Neural progenitor cell (in vitro differentiated cells): ENCODE measurements around the gene MROH8. TPM values are rescaled to one million over a fixed set of nuclear protein-coding genes. Genes with fewer than 3 reads are reported as not detected.

Source experiments
- DNase-seq: peaks from one replicate; pipeline ENCODE4 v3.0.0-alpha.2; 2016; ENCODE audit warnings: low spot score
- H2AFZ ChIP-seq: fragments of 200-600 bp; sonication (generic); replicated peaks from 2 replicates; pipeline ENCODE4 v1.6.1; 2016; ENCODE audit warnings: antibody characterized with exemption
- H3F3A ChIP-seq: fragments of 200-600 bp; sonication (generic); 2 replicates; pipeline ENCODE4 v1.6.1; 2016; ENCODE audit warnings: antibody characterized with exemption, low read depth
- H3K27ac ChIP-seq: fragments of 200-600 bp; sonication (generic); 2 replicates; pipeline ENCODE4 v1.5.1; 2016; ENCODE audit warnings: mild to moderate bottlenecking
- H3K27me3 ChIP-seq: fragments of 200-600 bp; sonication (generic); 2 replicates; pipeline ENCODE4 v1.6.1; 2016; ENCODE audit warnings: mild to moderate bottlenecking, moderate library complexity
- H3K36me3 ChIP-seq: fragments of 200-600 bp; sonication (generic); 2 replicates; pipeline ENCODE4 v1.5.1; 2016
- H3K4me1 ChIP-seq: fragments of 200-600 bp; sonication (generic); 2 replicates; pipeline ENCODE4 v1.6.1; 2016; ENCODE audit warnings: mixed run types
- H3K4me2 ChIP-seq: fragments of 200-600 bp; sonication (generic); 2 replicates; pipeline ENCODE4 v1.6.1; 2016
- H3K4me3 ChIP-seq: fragments of 200-600 bp; sonication (generic); 2 replicates; pipeline ENCODE4 v1.5.1; 2016
- H3K79me2 ChIP-seq: fragments of 200-600 bp; sonication (generic); 2 replicates; pipeline ENCODE4 v1.6.1; 2016; ENCODE audit warnings: low read depth
- H3K9ac ChIP-seq: fragments of 200-600 bp; sonication (generic); 2 replicates; pipeline ENCODE4 v1.6.1; 2016
- H3K9me3 ChIP-seq: fragments of 200-600 bp; sonication (generic); 2 replicates; pipeline ENCODE4 v1.5.1; 2016; ENCODE audit warnings: low read depth
- H4K20me1 ChIP-seq: fragments of 200-600 bp; sonication (generic); 2 replicates; pipeline ENCODE4 v1.6.1; 2016; ENCODE audit warnings: low read depth
- H3K27ac Mint-ChIP-seq: 3 replicates; pipeline ENCODE4 v1.8.0; 2021; ENCODE audit warnings: mixed read lengths
- H3K27me3 Mint-ChIP-seq: 2 replicates; pipeline ENCODE4 v1.8.0; 2022; ENCODE audit warnings: low read depth, mild to moderate bottlenecking, inconsistent platforms, moderate library complexity, mixed read lengths; ENCODE audit not compliant: insufficient read depth
- H3K36me3 Mint-ChIP-seq: 3 replicates; pipeline ENCODE4 v1.8.0; 2021; ENCODE audit warnings: mixed read lengths
- H3K4me1 Mint-ChIP-seq: 3 replicates; pipeline ENCODE4 v1.8.0; 2021; ENCODE audit warnings: mixed read lengths
- H3K4me3 Mint-ChIP-seq: 3 replicates; pipeline ENCODE4 v1.8.0; 2021; ENCODE audit warnings: mild to moderate bottlenecking, moderate library complexity, mixed read lengths
- H3K9me3 Mint-ChIP-seq: 3 replicates; pipeline ENCODE4 v1.8.0; 2020; ENCODE audit warnings: mixed read lengths
- CTCF ChIP-seq: fragments of 200-600 bp; sonication (generic); IDR thresholded peaks from 2 replicates; pipeline ENCODE4 v1.5.1; 2017; ENCODE audit warnings: antibody characterized with exemption, mild to moderate bottlenecking
- EZH2 ChIP-seq: fragments of 200-600 bp; sonication (generic); IDR thresholded peaks from 2 replicates; pipeline ENCODE4 v1.6.1; 2017; ENCODE audit warnings: antibody characterized with exemption, mild to moderate bottlenecking, moderate library complexity
- EZH2phosphoT487 ChIP-seq: fragments of 200-600 bp; sonication (generic); IDR thresholded peaks from 2 replicates; pipeline ENCODE4 v1.6.1; 2017; ENCODE audit warnings: antibody characterized with exemption
- total RNA-seq: library from RNA; depleted of rRNA; stranded (reverse); fragments of >200 nt; gene quantifications from 2 replicates; pipeline ENCODE4 v1.2.3, GENCODE V29; 2015; ENCODE audit warnings: low replicate concordance

Gene MROH8
- total RNA-seq, 1 donor from 2014 or later = 3.5 TPM

- no peaks in the 10 kb centered on the region for H4K20me1 ChIP-seq
Observed at GRCh38 chr20:37205130-37205529, 25.8 kb upstream of the MROH8 start.

GRCh38 chr20:37204056-37204455 lies 24.7 kb upstream of the MROH8 start:
- H3K9me3 Mint-ChIP-seq = no peaks in the 10 kb centered on the region
- Histone ChIP-seq H4K20me1 (no peaks in the 10 kb centered on the region), H3K9me3 (no peaks in the 10 kb centered on the region), H2AFZ (no peak overlapping the region), H3K27ac (peak overlapping the region; percentile 96), H3K4me3 (no peak overlapping the region), H3K9ac (no peak overlapping the region), H3K36me3 (peaks cover 29% of the 10 kb centered on the region), H3K79me2 (peaks cover 66% of the 10 kb centered on the region), H3K4me2 (no peak overlapping the region), H3F3A (peaks cover 37% of the 10 kb centered on the region), H3K27me3 (no peaks in the 10 kb centered on the region), H3K4me1 (peaks cover 29% of the 10 kb centered on the region)
- peaks cover 46% of the 10 kb centered on the region for H3K4me1 Mint-ChIP-seq
- peaks cover 48% of the 10 kb centered on the region for H3K36me3 Mint-ChIP-seq
- H3K4me3 Mint-ChIP-seq = peak overlapping the region; percentile 30
- TF ChIP-seq EZH2 (no peak), EZH2phosphoT487 (no peak), CTCF (no peak)
- DNase-seq = no peak
- peaks cover 3% of the 10 kb centered on the region for H3K27me3 Mint-ChIP-seq
- H3K27ac Mint-ChIP-seq = peak overlapping the region; percentile 98

More at GRCh38 chr20:37205130-37205529, 25.8 kb upstream of the MROH8 start:
- no peak for TF ChIP-seq CTCF
- TF ChIP-seq EZH2 = no peak
- Histone ChIP-seq H3K27me3 (no peaks in the 10 kb centered on the region), H3K36me3 (peaks cover 39% of the 10 kb centered on the region), H3K27ac (peak overlapping the region; percentile 96), H3F3A (peaks cover 44% of the 10 kb centered on the region), H3K9ac (no peak overlapping the region), H2AFZ (no peak overlapping the region), H3K4me3 (no peak overlapping the region), H3K79me2 (peaks cover 55% of the 10 kb centered on the region), H3K4me2 (peak overlapping the region; percentile 55), H3K9me3 (no peaks in the 10 kb centered on the region), H3K4me1 (peaks cover 29% of the 10 kb centered on the region)
- peaks cover 47% of the 10 kb centered on the region for H3K36me3 Mint-ChIP-seq
- H3K27me3 Mint-ChIP-seq = peaks cover 3% of the 10 kb centered on the region
- H3K4me3 Mint-ChIP-seq = no peak overlapping the region
- H3K27ac Mint-ChIP-seq = peak overlapping the region; percentile 98
- peak; percentile 70 for DNase-seq
- peaks cover 49% of the 10 kb centered on the region for H3K4me1 Mint-ChIP-seq
- no peaks in the 10 kb centered on the region for H3K9me3 Mint-ChIP-seq

- TF ChIP-seq EZH2phosphoT487 (no peak), CTCF (peak; percentile 83)
- Histone ChIP-seq H3K4me2 (no peak overlapping the region), H3K4me3 (no peak overlapping the region), H3K79me2 (peaks cover 83% of the 10 kb centered on the region), H3K36me3 (peaks cover 17% of the 10 kb centered on the region), H4K20me1 (no peaks in the 10 kb centered on the region), H2AFZ (no peak overlapping the region), H3K9ac (no peak overlapping the region), H3K27me3 (no peaks in the 10 kb centered on the region), H3K27ac (peak overlapping the region; percentile 96), H3K9me3 (no peaks in the 10 kb centered on the region), H3K4me1 (peaks cover 29% of the 10 kb centered on the region), H3F3A (peaks cover 29% of the 10 kb centered on the region)
- H3K27me3 Mint-ChIP-seq = peaks cover 3% of the 10 kb centered on the region
- peaks cover 44% of the 10 kb centered on the region for H3K36me3 Mint-ChIP-seq
- H3K9me3 Mint-ChIP-seq = no peaks in the 10 kb centered on the region
- H3K4me3 Mint-ChIP-seq = no peak overlapping the region
- H3K27ac Mint-ChIP-seq = no peak overlapping the region
- peaks cover 46% of the 10 kb centered on the region for H3K4me1 Mint-ChIP-seq
- peak; percentile 53 for DNase-seq
Observed at GRCh38 chr20:37202267-37202943, 23.1 kb upstream of the MROH8 start.
